Epithelial cell of umbilical artery (primary cell): Measurements from ENCODE around the gene DNAJC28. TPM values are rescaled to one million over a fixed set of nuclear protein-coding genes. Genes with fewer than 3 reads are reported as not detected.

Experiments
- total RNA-seq: library from RNA; depleted of rRNA; stranded (reverse); fragments of >200 nt; gene quantifications from 2 replicates; pipeline ENCODE4 v1.2.3, GENCODE V29; 2014

Gene DNAJC28, protein sequence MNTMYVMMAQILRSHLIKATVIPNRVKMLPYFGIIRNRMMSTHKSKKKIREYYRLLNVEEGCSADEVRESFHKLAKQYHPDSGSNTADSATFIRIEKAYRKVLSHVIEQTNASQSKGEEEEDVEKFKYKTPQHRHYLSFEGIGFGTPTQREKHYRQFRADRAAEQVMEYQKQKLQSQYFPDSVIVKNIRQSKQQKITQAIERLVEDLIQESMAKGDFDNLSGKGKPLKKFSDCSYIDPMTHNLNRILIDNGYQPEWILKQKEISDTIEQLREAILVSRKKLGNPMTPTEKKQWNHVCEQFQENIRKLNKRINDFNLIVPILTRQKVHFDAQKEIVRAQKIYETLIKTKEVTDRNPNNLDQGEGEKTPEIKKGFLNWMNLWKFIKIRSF
- 1.3 and 2.6 TPM in 2 replicates for total RNA-seq

GRCh38 chr21:33491373-33492102 lies at the start of gene DNAJC28:
Gene DNAJC28 (minus strand): TSS chr21:33491716. CDS start chr21:33489393, 2,323 bp downstream.

DNA sequence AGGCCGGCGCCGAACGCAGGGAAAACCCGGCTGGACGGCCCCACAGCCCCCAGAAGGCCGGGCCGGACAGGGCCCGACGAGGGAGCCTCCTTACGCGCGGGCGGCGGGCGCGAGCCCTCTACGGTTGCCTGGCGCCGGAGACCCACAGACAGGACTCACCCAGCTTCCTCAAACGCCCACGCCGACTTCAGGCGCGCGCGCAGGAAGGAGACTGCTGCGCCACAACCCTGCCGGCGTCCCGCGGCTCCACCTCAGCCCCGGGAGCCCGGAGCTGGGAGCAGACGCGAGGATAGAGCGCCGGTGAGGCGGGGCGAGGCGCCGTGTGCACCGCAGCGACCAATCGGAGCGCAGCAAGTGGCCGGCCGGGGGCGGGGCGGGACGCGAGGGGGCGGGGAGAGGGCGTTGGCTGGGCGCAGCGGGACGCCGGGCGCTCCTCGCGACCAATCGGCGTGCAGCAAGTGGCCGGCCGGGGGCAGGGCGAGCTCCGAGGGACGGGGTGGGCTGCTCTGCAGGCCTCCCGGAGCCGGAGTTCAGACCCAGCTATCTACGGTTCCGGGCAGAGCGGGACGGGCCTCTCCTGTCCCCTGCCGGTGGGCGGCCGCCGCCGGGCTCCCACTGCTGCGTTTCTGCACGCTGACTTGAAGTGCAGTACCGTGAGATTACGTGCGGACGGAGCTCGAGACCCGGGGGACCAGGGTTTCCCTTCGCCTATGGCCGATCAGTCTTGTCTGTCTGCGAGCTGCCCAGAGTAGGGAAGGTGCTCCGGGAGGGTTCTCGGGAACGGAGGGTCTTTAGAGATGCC lies 11.6 kb downstream of the DNAJC28 start, which contains the start of gene TMEM50B:
Gene TMEM50B (minus strand): TSS at position 296 of the 802 bp plus-strand sequence. CDS start 11,089 bp downstream, outside the sequence.

Other genes with a start within 250 kb of the DNAJC28 start
- 28.9 and 48.2 TPM in 2 replicates for gene IL10RB, start 225.3 kb downstream of the DNAJC28 start, total RNA-seq
- 20.8 and 33.3 TPM in 2 replicates for gene IFNAR1, start 166.7 kb downstream of the DNAJC28 start, total RNA-seq
- gene IFNGR2, start 88.3 kb downstream of the DNAJC28 start, total RNA-seq = 48.4 and 49.1 TPM in 2 replicates
- gene TMEM50B, start 11.7 kb downstream of the DNAJC28 start, total RNA-seq = 34.4 and 41.3 TPM in 2 replicates
- gene GART, start 50.4 kb upstream of the DNAJC28 start, total RNA-seq = 81.5 and 121 TPM in 2 replicates
- gene SON, start 51.3 kb upstream of the DNAJC28 start, total RNA-seq = 106 and 114 TPM in 2 replicates
- gene DONSON, start 97.0 kb upstream of the DNAJC28 start, total RNA-seq = 14.3 and 19.8 TPM in 2 replicates
- gene CRYZL1, start 150.0 kb upstream of the DNAJC28 start, total RNA-seq = 27.3 and 38.0 TPM in 2 replicates
- 42.9 and 64.7 TPM in 2 replicates for gene ITSN1, start 150.8 kb upstream of the DNAJC28 start, total RNA-seq